ENCODE results near the gene SRCIN1.
"Not testable (repeated sequence)": the region's sequence is repeated elsewhere in the genome, so short reads cannot be mapped to it uniquely, and the experiment has no call there.

Gene SRCIN1

DNA sequence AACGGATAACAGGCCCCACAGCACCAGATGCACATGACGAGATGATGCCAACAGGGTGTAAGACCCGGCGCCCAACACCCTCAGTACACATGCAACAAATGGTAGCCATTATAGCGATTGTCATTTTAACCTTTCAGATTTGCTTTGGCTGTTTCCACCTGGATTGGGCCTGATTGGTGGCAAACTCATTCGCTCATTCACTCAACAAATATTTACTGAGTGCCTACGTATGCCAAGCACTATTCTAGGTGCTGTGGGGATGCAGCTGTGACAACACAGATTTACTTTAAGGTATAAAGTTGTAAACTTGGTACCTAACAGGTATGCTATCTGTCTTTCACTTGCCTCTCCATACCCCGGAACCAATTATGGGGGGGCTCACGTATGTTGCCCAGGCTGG lies 66.8 kb downstream of the SRCIN1 start:
- no peak for DNase-seq

DNA sequence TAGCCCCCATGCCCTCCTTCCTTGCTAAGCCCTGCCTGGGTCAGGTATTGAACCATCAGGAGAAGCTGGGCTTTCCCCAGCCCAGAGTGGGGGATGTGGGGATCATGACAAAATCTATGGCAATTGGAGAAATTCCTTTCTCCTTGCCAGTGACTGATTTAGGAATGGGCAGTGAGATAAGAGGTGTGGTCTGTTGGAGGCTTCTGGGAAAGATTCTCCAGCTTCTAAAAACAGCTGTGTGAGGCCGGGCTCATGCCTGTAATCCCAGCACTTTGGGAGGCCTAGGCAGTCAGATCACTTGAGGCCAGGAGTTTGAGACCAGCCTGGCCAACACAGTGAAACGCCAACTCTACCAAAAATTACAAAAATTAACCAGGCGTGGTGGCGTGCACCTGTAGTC lies 69.1 kb downstream of the SRCIN1 start:
- DNase-seq = no peak

- no peak for DNase-seq
Observed at GRCh38 chr17:38535886-38536285, 69.9 kb downstream of the SRCIN1 start.

GRCh38 chr17:38534498-38534885 lies 71.3 kb downstream of the SRCIN1 start:
- DNase-seq = no peak

DNA sequence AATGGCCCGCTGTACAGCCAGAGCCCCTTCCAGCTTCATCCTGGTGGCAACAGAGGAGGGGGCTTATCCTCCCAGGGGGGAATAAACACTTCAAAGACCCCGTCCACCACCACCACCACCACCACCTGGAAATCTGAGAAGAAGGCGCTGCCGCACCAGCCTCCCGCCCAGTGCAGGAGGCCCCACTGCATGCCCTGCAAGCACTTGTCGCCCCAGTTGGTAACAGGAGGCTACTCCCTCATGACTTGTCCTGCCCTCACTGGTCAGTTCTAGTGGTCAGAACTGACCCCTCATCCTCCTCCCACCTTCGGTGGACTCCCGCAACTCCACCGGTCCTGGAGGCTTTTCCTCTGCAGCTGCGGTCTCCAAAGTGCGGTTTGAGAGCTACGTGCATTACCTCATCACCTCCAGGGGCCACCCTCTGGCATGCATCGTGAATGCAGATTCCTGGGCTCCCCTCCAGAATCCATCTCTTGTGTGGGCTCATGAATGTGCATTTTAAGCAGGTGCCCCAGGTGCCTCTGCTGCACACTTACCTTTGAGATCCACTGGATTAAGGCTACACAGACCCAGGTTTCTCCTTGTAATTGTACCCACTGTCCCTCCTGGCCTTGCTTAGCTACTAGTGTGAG lies 71.8 kb downstream of the SRCIN1 start:
- DNase-seq = no peak

DNA sequence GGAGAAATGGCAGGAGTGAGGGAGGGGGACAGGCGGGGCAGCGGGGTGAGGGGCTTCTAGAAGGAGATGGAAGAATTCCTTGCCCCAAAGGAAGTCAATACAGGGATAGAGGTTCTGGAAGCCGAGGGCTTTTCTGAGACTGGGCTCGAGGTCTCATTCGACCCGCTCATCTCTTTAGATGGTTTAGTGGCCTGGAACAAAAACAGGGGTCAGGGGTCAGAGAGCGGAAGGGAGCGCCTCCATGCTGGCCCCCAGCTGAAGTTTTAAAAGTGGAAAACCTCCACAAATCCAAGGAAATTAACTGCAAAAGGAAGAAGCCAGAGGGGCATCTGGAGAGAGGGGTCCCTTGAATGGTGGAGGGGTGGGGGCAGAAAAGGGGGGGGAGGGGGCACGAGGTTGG lies 72.5 kb downstream of the SRCIN1 start:
- no peak for DNase-seq

DNA sequence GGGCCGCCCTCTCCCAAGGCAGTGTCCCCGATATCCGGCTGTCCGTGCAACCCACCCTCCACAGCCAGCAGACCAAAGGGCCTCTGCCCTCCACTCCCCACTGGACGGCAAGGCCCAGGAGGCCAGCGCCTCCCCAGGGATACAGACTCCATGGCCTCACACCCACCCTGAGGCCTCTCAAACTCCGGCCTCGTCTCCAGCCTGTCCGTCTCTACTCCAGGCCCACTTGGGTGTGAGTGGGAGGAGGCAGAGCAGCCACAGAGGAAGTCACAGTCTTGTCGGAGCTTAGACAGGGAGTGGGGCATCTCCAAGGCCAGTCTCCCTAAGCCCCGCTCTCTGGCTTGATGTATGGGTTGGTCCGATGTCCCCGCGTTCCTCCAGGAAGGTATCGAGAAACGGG lies 73.3 kb downstream of the SRCIN1 start:
- no peak for DNase-seq

DNA sequence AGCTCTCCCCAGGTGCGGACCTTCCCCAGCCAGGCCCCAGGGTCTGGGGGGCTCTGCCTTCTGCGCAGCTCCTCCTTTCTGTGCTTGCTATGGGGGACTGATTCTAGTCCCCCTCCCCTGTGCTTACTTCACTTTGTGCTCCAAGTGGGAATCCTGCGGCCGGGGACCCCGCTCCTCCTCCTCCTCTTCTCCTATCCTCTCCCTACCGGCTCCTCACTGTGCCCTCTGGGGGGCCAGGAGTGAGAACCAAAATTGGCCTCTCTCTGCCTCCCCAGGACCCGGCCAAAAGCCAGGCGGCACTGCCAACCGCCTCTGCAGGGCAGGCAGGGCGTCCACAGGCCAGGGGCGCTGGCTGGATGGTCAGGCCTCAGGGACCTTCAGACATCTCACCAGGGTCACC lies 74.0 kb downstream of the SRCIN1 start:
- not testable (repeated sequence) for DNase-seq

- DNase-seq = not testable (repeated sequence)
Observed at GRCh38 chr17:38530856-38531255, 74.9 kb downstream of the SRCIN1 start.

DNA sequence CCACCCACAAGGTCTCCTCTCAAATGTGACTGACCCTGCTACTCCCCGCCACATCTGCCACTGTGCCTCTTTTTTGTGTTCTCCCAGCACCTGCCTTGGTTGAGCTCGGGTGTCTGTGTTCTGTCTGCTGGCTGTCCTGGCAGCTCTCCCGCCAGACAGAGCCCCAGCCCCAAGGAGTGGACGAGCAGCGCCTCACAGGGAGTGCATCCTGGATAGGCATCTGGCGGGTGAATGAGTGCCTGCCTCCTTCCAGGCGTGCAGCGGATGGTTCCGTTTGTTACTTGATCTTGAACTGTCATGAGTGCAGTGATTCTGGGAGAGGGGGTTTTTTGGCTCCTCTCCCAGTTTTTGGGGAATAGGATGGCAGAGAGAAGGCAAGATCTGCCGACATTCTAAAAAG lies 77.6 kb downstream of the SRCIN1 start:
- DNase-seq = not testable (repeated sequence)

DNA sequence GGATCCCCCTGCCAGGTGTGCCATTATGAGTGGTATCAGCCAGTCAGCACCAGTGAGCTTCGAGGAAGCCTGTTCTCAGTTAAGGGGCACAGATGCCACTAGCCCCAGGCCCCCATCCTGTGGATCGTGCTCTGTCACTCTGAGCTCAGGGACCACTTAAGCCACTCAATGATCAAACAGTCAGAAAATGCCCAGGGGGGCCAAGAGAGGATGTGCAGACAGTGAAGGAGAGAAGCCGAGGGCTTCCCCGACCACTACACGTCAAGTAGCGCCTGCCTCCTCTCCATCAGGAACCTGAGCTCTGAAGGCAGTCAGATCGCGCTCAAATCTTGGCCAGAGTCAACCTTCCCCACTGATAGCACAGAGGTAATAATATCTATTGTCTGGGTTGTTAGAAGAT lies 79.2 kb downstream of the SRCIN1 start:
- not testable (repeated sequence) for DNase-seq

- no peak for DNase-seq
Observed at GRCh38 chr17:38512473-38513058, 93.2 kb downstream of the SRCIN1 start.

- DNase-seq = no peak
Observed at GRCh38 chr17:38511150-38512108, 94.3 kb downstream of the SRCIN1 start.

DNA sequence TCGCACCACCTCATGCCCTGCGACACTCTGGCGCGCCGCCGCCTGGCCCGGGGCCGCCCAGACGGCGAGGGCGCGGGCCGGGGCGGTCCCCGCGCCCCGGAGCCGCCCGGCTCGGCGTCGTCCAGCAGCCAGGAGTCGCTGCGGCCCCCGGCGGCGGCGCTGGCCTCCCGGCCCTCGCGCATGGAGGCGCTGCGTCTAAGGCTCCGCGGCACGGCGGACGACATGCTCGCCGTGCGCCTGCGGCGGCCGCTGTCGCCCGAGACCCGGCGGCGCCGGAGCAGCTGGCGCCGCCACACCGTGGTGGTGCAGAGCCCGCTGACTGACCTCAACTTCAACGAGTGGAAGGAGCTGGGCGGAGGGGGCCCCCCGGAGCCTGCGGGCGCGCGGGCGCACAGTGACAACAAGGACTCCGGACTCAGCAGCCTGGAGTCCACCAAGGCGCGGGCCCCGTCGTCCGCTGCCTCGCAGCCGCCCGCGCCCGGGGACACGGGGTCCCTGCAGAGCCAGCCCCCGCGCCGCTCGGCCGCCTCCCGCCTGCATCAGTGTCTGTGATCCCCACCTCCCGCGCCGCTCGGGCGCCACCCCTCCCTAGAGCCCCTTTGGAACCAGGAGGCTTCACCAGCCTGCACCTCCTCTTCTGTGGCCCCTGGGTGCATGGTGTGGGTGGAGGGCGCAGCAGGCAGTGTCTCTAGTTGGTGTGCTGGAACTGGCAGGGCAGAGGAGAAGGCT lies 95.2 kb downstream of the SRCIN1 start:
- DNase-seq = no peak

DNA sequence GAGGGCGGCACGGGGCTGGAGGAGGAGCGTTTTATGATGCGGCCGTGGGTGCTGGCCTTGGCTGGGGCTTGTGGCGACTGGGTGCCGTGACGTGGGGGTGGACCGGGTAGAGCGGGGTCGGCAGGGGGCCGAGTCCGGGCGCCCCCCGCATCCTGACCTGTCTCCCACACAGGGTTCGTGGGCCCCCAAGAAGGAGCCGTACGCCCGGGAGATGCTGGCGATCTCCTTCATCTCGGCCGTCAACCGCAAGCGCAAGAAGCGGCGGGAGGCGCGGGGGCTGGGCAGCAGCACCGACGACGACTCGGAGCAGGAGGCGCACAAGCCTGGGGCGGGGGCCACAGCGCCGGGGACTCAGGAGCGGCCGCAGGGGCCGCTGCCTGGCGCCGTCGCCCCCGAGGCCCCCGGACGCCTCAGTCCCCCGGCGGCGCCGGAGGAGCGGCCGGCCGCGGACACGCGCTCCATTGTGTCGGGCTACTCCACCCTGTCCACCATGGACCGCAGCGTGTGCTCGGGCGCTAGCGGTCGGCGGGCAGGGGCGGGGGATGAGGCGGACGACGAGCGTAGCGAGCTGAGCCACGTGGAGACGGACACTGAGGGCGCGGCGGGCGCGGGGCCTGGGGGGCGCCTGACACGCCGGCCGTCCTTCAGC lies 95.9 kb downstream of the SRCIN1 start:
- no peak for DNase-seq

GRCh38 chr17:38508954-38509771 lies 96.6 kb downstream of the SRCIN1 start:
- DNase-seq = peak; percentile 90

GRCh38 chr17:38508570-38508950 lies 97.2 kb downstream of the SRCIN1 start:
- DNase-seq = no peak

GRCh38 chr17:38507921-38508569 lies 97.7 kb downstream of the SRCIN1 start:
- no peak for DNase-seq

DNA sequence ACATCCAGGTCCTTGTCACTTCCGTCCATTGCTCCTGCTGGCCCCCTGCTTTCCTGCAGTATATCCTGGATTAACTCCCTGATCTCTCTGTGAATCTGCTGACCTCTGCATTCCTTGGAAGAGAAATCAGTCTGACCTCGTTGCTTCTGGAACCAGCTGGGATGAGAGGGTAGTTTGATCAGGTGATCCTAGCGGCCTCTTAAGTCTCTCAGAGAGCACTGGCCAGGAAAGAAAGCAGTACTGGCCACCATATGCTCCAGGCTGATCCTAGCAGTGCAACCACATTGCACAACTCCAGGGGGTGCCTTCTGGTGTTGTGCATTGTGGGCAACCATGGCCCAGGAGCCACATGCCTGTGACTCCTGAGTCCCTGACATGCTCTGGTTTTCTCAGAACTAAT lies 98.3 kb downstream of the SRCIN1 start:
- no peak for DNase-seq

- DNase-seq = no peak
Observed at GRCh38 chr17:38504216-38504615, 101.5 kb downstream of the SRCIN1 start.

GRCh38 chr17:38503286-38503913 lies 102.4 kb downstream of the SRCIN1 start:
- DNase-seq = not testable (repeated sequence)
